ENCODE measurements around the gene LENG9.

The LENG9 gene

DNA sequence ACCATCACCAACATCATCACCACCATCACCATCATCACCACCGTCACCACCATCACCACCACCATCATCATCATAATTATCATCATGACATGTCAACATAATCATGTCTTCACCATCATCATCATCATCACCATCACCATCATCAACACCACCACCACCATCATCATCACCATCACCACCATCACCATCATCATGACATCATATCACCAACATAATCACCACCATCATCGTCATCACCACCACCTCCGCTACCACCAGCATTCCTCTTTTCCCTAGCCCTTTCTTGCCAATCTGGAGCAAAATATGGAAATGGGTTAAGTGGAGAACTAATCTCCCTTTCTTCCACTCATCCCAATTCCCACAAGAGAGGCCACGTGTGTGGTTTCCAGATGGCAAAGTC, 49.4 kb downstream of the LENG9 start:
- no peaks in the 10 kb centered on the region for H3K9me3 ChIP-seq
- TF ChIP-seq, protein P1, sequence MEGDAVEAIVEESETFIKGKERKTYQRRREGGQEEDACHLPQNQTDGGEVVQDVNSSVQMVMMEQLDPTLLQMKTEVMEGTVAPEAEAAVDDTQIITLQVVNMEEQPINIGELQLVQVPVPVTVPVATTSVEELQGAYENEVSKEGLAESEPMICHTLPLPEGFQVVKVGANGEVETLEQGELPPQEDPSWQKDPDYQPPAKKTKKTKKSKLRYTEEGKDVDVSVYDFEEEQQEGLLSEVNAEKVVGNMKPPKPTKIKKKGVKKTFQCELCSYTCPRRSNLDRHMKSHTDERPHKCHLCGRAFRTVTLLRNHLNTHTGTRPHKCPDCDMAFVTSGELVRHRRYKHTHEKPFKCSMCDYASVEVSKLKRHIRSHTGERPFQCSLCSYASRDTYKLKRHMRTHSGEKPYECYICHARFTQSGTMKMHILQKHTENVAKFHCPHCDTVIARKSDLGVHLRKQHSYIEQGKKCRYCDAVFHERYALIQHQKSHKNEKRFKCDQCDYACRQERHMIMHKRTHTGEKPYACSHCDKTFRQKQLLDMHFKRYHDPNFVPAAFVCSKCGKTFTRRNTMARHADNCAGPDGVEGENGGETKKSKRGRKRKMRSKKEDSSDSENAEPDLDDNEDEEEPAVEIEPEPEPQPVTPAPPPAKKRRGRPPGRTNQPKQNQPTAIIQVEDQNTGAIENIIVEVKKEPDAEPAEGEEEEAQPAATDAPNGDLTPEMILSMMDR (IDR thresholded peaks at IDR 0.05), result no peak
- H3K4me1 ChIP-seq (ENCODE audit: control insufficient read depth in 1 of 2, insufficient read depth in 1 of 2, low read depth in 1 of 2, low read length in 1 of 2), result peaks cover 18 to 19% of the 10 kb centered on the region in 2 experiments
- H3K27me3 ChIP-seq, result peaks cover 81% of the 10 kb centered on the region
- no peaks in the 10 kb centered on the region for H3K36me3 ChIP-seq
- no peak overlapping the region for H3K27ac ChIP-seq
- H3K4me3 ChIP-seq (ENCODE audit: low read depth in 1 of 2, low read length in 1 of 2), result no peak overlapping the region

DNA sequence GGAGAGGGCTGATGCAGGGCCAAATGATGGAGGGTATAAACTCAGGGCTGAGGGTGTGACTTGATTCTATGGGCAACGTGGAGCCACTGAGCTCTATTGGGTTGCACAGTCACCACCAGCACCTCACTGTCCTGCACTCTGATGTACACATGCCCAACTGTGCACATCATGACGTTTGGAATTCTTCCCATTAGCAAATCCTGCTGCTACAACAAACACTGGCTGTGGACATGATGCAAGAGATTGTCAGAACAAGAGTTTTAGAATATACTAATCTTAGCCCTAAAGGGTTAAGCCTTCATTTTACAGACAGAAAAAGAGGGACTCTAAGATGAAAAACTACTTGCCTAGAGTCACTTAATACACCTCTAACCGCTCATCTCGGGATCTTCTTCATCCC, 50.7 kb downstream of the LENG9 start:
- Histone ChIP-seq H3K4me3 (ENCODE audit: low read depth in 1 of 2, low read length in 1 of 2) (no peak overlapping the region), H3K9me3 (no peaks in the 10 kb centered on the region), H3K4me1 (ENCODE audit: control insufficient read depth in 1 of 2, insufficient read depth in 1 of 2, low read depth in 1 of 2, low read length in 1 of 2) (peaks cover 6 to 7% of the 10 kb centered on the region in 2 experiments), H3K36me3 (no peaks in the 10 kb centered on the region), H3K27me3 (peaks cover 72% of the 10 kb centered on the region), H3K27ac (no peak overlapping the region)
- TF ChIP-seq, protein P1 (IDR thresholded peaks at IDR 0.05), result no peak

Measured in neutrophil (primary cell).